CD8-positive, alpha-beta memory T cell (primary cell): ENCODE measurements around the gene PSORS1C2. TPM values are rescaled to one million over a fixed set of nuclear protein-coding genes. Genes with fewer than 3 reads are reported as not detected.
"Not testable (repeated sequence)": the region's sequence is repeated elsewhere in the genome, so short reads cannot be mapped to it uniquely, and the experiment has no call there.

Experiments
- CTCF ChIA-PET: fragments of 350-600 bp; sonication (Branson Sonifier 250); formaldehyde crosslinking; loops from one replicate; lab custom pipeline; 2021; ENCODE audit warnings: antibody characterized with exemption; lab: Charles Lee
- POLR2A ChIA-PET: fragments of 350-600 bp; sonication (Branson Sonifier 250); formaldehyde crosslinking; loops from one replicate; lab custom pipeline; 2021; ENCODE audit warnings: antibody characterized with exemption; lab: Charles Lee
- DNase-seq, 5 donors: peaks; one replicate each; pipeline versions ENCODE4 v3.0.0 to v3.0.0-alpha.2; 2020 to 2022; ENCODE audit warnings: mixed read lengths in 1 of 5
- H3K27ac ChIP-seq: one replicate; pipeline ENCODE4 v1.7.0; 2013; ENCODE audit warnings: low read depth, mild to moderate bottlenecking, low read length, moderate library complexity
- H3K27me3 ChIP-seq: 2 replicates; pipeline ENCODE4 v1.7.0; 2013; ENCODE audit warnings: low read length, mild to moderate bottlenecking; ENCODE audit not compliant: insufficient read depth, poor library complexity, severe bottlenecking
- H3K36me3 ChIP-seq: 2 replicates; pipeline ENCODE4 v1.7.0; 2013; ENCODE audit warnings: mild to moderate bottlenecking, low read length, moderate library complexity; ENCODE audit not compliant: insufficient read depth
- H3K4me1 ChIP-seq: 2 replicates; pipeline ENCODE4 v1.7.0; 2013; ENCODE audit warnings: mild to moderate bottlenecking, low read length, moderate library complexity; ENCODE audit not compliant: insufficient read depth
- H3K4me3 ChIP-seq: 2 replicates; pipeline ENCODE4 v1.7.0; 2013; ENCODE audit warnings: mild to moderate bottlenecking, low read length
- H3K9me3 ChIP-seq: 2 replicates; pipeline ENCODE4 v1.7.0; 2013; ENCODE audit warnings: mild to moderate bottlenecking, low read length
- H3K27ac Mint-ChIP-seq, 8 donors: one replicate each; pipeline ENCODE4 v1.8.0; 2020 to 2021; ENCODE audit warnings: mixed read lengths in 8 of 8, mild to moderate bottlenecking in 6 of 8, inconsistent platforms in 3 of 8, moderate library complexity in 3 of 8
- H3K27me3 Mint-ChIP-seq, 2 donors: one replicate each; pipeline ENCODE4 v1.8.0; 2020 to 2021; ENCODE audit warnings: mixed read lengths in 2 of 2, mild to moderate bottlenecking in 1 of 2, moderate library complexity in 1 of 2
- H3K36me3 Mint-ChIP-seq, 3 donors: one replicate each; pipeline ENCODE4 v1.8.0; 2020 to 2021; ENCODE audit warnings: mixed read lengths in 3 of 3, inconsistent platforms in 1 of 3, mild to moderate bottlenecking in 1 of 3
- H3K4me1 Mint-ChIP-seq, 3 donors: one replicate each; pipeline ENCODE4 v1.8.0; 2020 to 2021; ENCODE audit warnings: mixed read lengths in 3 of 3, inconsistent platforms in 1 of 3, mild to moderate bottlenecking in 1 of 3
- H3K4me3 Mint-ChIP-seq, 7 donors: one replicate each; pipeline ENCODE4 v1.8.0; 2020 to 2021; ENCODE audit warnings: mixed read lengths in 7 of 7, mild to moderate bottlenecking in 6 of 7, moderate library complexity in 4 of 7, inconsistent platforms in 2 of 7
- H3K9me3 Mint-ChIP-seq, 5 donors: one replicate each; pipeline ENCODE4 v1.8.0; 2020 to 2022; ENCODE audit warnings: mixed read lengths in 5 of 5, mild to moderate bottlenecking in 3 of 5, moderate library complexity in 2 of 5, inconsistent platforms in 1 of 5
- polyA plus RNA-seq: library from polyadenylated mRNA; unstranded; fragments of 300-500 nt; fragmentation: Illumina TruSeq; gene quantifications from one replicate; pipeline ENCODE4 v1.2.3, GENCODE V29; 2021
- total RNA-seq, 2 experiments: library from RNA; stranded (reverse); gene quantifications; one replicate each; pipeline ENCODE4 v1.2.3, GENCODE V29; 2021

Gene PSORS1C2
- total and polyA plus RNA-seq, 3 experiments from 2014 or later = not detected

- H3K27me3 Mint-ChIP-seq, H3K27me3 ChIP-seq, H3K9me3 ChIP-seq, POLR2A ChIA-PET, H3K27ac ChIP-seq, DNase-seq, H3K4me1 ChIP-seq, H3K36me3 ChIP-seq, H3K9me3 Mint-ChIP-seq, H3K4me3 ChIP-seq, H3K36me3 Mint-ChIP-seq, H3K4me1 Mint-ChIP-seq, H3K4me3 Mint-ChIP-seq: not testable (repeated sequence)
- CTCF ChIA-PET = interaction anchor here (1.3 to 1.9 kb wide), 2 partner anchors 198 to 202 kb away, joined by 3 to 4 read pairs; no protein-coding TSS in a partner anchor
- H3K27ac Mint-ChIP-seq = peak overlapping the region in 2 of 8 donors; percentile 11 to 24
Observed at GRCh38 chr6:31164475-31165063, 25.7 kb upstream of the PSORS1C2 start.

- H3K27ac Mint-ChIP-seq = no peak overlapping the region
- peaks cover 0 to 6% (median 3%) of the 10 kb centered on the region in 3 donors for H3K36me3 Mint-ChIP-seq
- Histone ChIP-seq H3K4me3 (no peak overlapping the region), H3K9me3 (no peaks in the 10 kb centered on the region), H3K4me1 (peaks cover 11% of the 10 kb centered on the region), H3K27ac (no peak overlapping the region), H3K36me3 (no peaks in the 10 kb centered on the region), H3K27me3 (no peaks in the 10 kb centered on the region)
- POLR2A ChIA-PET = no interaction called here
- H3K4me1 Mint-ChIP-seq = peaks cover 7 to 16% (median 12%) of the 10 kb centered on the region in 3 donors
- CTCF ChIA-PET = interaction anchor here (1.3 to 1.9 kb wide), 2 partner anchors 199 to 203 kb away, joined by 3 to 4 read pairs; no protein-coding TSS in a partner anchor
- H3K9me3 Mint-ChIP-seq = no peaks in the 10 kb centered on the region
- no peak for DNase-seq
- no peaks in the 10 kb centered on the region for H3K27me3 Mint-ChIP-seq
- H3K4me3 Mint-ChIP-seq = no peak overlapping the region
Observed at GRCh38 chr6:31163922-31164321, 25.1 kb upstream of the PSORS1C2 start.

- Histone ChIP-seq H3K27me3 (no peaks in the 10 kb centered on the region), H3K9me3 (no peaks in the 10 kb centered on the region), H3K36me3 (no peaks in the 10 kb centered on the region), H3K4me1 (peaks cover 13% of the 10 kb centered on the region), H3K27ac (no peak overlapping the region), H3K4me3 (no peak overlapping the region)
- Mint-ChIP-seq H3K36me3 (peaks cover 0 to 12% (median 3%) of the 10 kb centered on the region in 3 donors), H3K4me3 (no peak overlapping the region), H3K4me1 (peaks cover 16 to 29% (median 25%) of the 10 kb centered on the region in 3 donors), H3K27ac (peak overlapping the region in 1 of 8 donors; percentile 16), H3K27me3 (no peaks in the 10 kb centered on the region), H3K9me3 (no peaks in the 10 kb centered on the region)
- POLR2A ChIA-PET = no interaction called here
- no peak for DNase-seq
- CTCF ChIA-PET = no interaction called here
Observed at GRCh38 chr6:31162463-31163165, 23.7 kb upstream of the PSORS1C2 start.

GRCh38 chr6:31161216-31162126, 22.6 kb upstream of the PSORS1C2 start:
- no peak for DNase-seq
- Mint-ChIP-seq H3K36me3 (peaks cover 0 to 12% (median 3%) of the 10 kb centered on the region in 3 donors), H3K9me3 (no peaks in the 10 kb centered on the region), H3K4me3 (no peak overlapping the region), H3K27me3 (no peaks in the 10 kb centered on the region), H3K4me1 (peaks cover 23 to 38% (median 33%) of the 10 kb centered on the region in 3 donors), H3K27ac (peak overlapping the region in 3 of 8 donors; percentile 2 to 75 (median 32))
- no peak overlapping the region for H3K27ac ChIP-seq
- H3K9me3 ChIP-seq = no peaks in the 10 kb centered on the region
- CTCF ChIA-PET = no interaction called here
- H3K27me3 ChIP-seq = no peaks in the 10 kb centered on the region
- POLR2A ChIA-PET = no interaction called here
- H3K4me3 ChIP-seq = no peak overlapping the region
- H3K36me3 ChIP-seq = no peaks in the 10 kb centered on the region
- peaks cover 18% of the 10 kb centered on the region for H3K4me1 ChIP-seq

GRCh38 chr6:31158863-31159855, 20.3 kb upstream of the PSORS1C2 start:
- Mint-ChIP-seq H3K4me1 (peaks cover 23 to 35% (median 33%) of the 10 kb centered on the region in 3 donors), H3K36me3 (peaks cover 4 to 27% (median 4%) of the 10 kb centered on the region in 3 donors)

GRCh38 chr6:31158140-31158862, 19.4 kb upstream of the PSORS1C2 start, which contains the start of gene TCF19:
TCF19 (plus strand) TSS chr6:31158589; CDS start chr6:31159470, 881 bp downstream.
- H3K9me3 ChIP-seq = no peaks in the 10 kb centered on the region
- no peaks in the 10 kb centered on the region for H3K27me3 ChIP-seq
- H3K27ac Mint-ChIP-seq = peak within 1 kb of the TSS; percentile 10 to 96 (median 90)
- peaks cover 23 to 35% (median 33%) of the 10 kb centered on the region in 3 donors for H3K4me1 Mint-ChIP-seq
- CTCF ChIA-PET = interaction anchor here (0.6 to 1.4 kb wide), 3 partner anchors 11 to 208 kb away, joined by 3 to 5 read pairs (median 3); no protein-coding TSS in a partner anchor
- peaks cover 4% of the 10 kb centered on the region for H3K36me3 ChIP-seq
- POLR2A ChIA-PET = interaction anchor here (0.5 to 2.0 kb wide), 4 partner anchors 9 to 678 kb away, joined by 3 to 12 read pairs (median 6); no protein-coding TSS in a partner anchor
- DNase-seq = peak; percentile 99 to 100 (median 99)
- peak within 1 kb of the TSS; percentile 88 for H3K4me3 ChIP-seq
- peaks cover 18% of the 10 kb centered on the region for H3K4me1 ChIP-seq
- peak within 1 kb of the TSS; percentile 80 to 98 (median 88) for H3K4me3 Mint-ChIP-seq
- H3K9me3 Mint-ChIP-seq = no peaks in the 10 kb centered on the region
- H3K27ac ChIP-seq = peak within 1 kb of the TSS; percentile 70
- peaks cover 4 to 31% (median 4%) of the 10 kb centered on the region in 3 donors for H3K36me3 Mint-ChIP-seq
- H3K27me3 Mint-ChIP-seq = no peaks in the 10 kb centered on the region

More at GRCh38 chr6:31158863-31159855, 20.3 kb upstream of the PSORS1C2 start:
- DNase-seq = peak in 4 of 5 donors; percentile 13 to 64 (median 20)
- Histone ChIP-seq H3K36me3 (peaks cover 4% of the 10 kb centered on the region), H3K9me3 (no peaks in the 10 kb centered on the region), H3K27me3 (no peaks in the 10 kb centered on the region), H3K27ac (peak overlapping the region; percentile 70), H3K4me3 (peak overlapping the region; percentile 88), H3K4me1 (peaks cover 18% of the 10 kb centered on the region)
- CTCF ChIA-PET = interaction anchor here (0.8 to 1.4 kb wide), 5 partner anchors 8 to 207 kb away, joined by 3 to 5 read pairs (median 3); no protein-coding TSS in a partner anchor
- Mint-ChIP-seq H3K9me3 (no peaks in the 10 kb centered on the region), H3K27ac (peak overlapping the region; percentile 22 to 96 (median 90)), H3K4me3 (peak overlapping the region; percentile 80 to 98 (median 88)), H3K27me3 (no peaks in the 10 kb centered on the region)
- POLR2A ChIA-PET = interaction anchor here (0.5 to 2.0 kb wide), 4 partner anchors 10 to 434 kb away, joined by 3 to 12 read pairs (median 5); no protein-coding TSS in a partner anchor
